DMS79 (cell line): ENCODE data around the gene ABLIM1.

Source experiments
- DNase-seq: peaks from one replicate; lab custom pipeline; 2025; lab: John Stamatoyannopoulos, UW

Gene ABLIM1

DNA sequence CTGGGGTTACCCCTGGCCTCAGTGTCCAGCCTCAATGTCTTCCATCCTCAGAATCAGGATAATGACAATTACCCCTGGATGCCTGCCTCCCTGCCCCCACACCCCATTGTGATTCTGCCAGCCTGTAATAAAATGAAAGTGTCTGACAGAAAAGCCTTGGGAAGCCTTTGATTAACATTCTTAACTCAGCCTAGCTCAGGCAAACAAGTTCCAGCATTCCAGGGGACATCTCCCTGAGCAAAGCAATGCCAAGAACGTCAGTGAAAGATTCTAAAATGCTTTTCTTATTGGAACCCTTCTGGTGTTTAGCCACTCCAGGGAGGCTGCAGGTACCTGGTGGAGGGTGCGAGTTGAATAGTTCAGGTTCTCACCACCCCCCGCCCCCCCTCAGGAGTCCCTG, 272.5 kb downstream of the ABLIM1 start:
- no peak for DNase-seq

DNA sequence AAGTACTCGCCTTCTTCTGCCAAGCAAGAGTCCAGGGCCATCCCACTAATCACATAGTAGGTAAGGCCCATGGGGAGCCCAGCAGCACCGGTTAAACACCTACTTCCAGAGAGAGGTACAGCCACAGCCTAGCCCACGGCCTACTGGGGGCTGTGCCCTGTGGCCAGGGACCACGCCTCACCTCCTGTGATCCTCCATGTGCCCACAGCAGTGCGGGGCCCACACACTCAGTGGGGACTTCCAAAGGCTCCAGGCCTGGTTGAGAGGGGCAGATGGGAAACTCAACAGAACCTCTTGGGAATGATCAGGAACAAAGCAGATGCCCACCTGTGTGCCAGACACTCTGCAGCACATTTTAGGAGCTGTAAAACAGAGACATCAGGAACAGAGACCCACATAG, 273.5 kb downstream of the ABLIM1 start:
- no peak for DNase-seq

DNA sequence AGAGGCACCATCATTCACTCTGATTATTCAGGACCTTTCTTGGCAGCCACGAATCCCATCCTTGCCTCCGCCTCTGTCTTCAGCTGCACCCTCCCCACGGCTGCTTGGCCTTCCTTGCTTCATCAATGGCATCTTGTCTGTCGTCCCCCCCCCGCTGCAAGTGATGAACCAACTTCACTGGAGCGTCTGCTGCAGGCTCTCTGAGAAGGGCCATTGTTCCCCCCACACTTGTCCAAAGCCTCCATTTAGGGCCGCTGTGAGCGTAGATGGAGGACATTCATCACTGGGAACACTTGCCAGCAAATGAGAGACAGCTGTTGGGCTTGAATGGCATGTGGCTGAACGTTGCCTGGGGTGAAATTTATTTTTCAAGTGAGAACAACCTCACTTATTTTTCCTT, 273.9 kb downstream of the ABLIM1 start:
- DNase-seq, result no peak
